Fibroblast of skin of left biceps (primary cell): ENCODE results near the gene IL32.

Source experiments
- DNase-seq, 2 experiments: peaks; one replicate each; pipeline ENCODE4 v3.0.0-alpha.2; 2013; ENCODE audit warnings: low read depth in 2 of 2

Gene IL32

GRCh38 chr16:3027983-3028715 is 37.3 kb upstream of the IL32 start:
- no peak for DNase-seq

DNA sequence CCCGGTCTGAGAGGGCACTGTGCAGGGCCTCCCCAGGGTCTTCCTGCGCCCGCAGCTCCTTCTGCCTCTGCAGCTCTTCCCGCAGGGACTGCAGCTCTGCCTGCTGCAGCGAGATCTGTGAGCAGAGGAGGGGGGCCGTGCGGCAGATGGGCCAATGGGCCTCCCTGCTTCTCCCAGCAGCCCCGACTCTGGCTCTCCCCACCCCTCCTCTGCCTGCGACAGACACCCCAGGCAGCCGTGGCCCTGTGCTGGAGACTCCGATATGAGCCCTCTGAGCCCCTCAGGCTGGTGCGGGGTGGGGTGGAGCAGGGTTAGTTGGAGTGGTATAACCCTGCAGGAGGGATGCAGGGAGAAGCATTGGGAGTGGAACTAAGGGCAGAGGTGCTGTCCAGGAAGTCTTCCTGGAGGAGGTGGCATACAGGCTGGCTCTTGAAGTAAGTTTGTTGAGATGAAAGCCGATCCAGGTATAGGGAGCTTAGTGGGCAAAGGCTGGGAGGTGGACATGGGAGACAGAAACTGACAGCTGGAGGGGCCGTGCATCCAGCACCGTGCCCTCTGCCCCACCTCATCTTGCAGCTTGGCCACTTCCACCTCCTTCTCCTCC is 36.6 kb upstream of the IL32 start:
- DNase-seq, result no peak

GRCh38 chr16:3029491-3030221 is 35.8 kb upstream of the IL32 start:
- DNase-seq, result no peak

GRCh38 chr16:3030222-3031212 is 34.9 kb upstream of the IL32 start:
- no peak for DNase-seq

DNA sequence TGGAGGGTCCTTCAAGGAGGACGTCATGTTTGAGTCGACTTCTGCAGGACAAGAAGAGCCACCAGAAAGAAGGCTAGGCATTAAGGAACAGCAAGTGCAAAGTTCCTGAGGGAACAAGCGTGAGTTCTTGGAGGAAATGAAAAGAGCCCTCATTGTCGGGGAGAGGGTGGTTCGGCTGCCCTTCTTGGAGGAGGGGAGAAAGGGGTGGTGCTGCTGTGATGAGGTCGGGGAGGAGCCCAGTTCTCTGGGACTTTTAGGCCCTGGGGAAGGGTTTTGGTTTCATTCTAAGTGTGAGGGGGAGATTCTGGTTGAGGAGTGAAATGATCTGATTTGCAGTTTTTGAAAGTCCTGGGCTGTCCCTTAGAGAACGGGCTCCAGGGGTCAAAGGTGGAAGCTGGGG is 32.8 kb upstream of the IL32 start:
- DNase-seq, result no peak

DNA sequence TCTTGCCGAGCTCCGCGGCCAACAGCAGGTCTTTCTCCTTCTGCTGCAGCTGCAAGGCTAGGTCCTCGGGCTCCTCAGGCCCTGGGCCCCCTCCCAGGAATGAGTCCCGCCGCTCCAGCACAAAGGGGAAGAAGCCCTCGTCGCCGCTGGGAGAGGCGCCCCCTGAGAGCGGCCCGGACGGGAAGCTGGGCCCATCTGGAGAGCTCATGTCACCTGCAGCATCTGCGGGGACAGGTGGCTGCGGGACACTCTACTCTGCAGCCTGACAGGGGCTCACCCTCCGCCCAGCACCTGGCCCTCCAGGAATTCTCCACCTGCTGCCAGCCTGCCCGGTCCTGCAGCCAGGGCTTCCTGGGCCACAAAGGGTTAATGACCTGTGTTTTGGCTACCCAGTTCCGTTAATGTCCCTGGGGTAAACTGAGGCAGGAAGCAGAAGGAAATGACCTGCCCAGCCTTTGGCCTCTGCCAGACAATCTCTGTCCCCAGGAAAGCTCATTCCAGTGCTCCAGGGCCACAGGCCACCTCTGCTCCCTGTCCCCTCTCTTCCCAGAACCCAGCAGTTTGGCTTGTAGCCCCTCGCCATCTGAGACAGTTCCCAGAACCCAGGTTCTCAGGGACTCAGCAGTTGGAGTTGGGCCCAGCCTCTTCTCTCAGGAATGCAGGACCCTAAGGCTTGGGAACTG is 30.0 kb upstream of the IL32 start:
- no peak for DNase-seq

GRCh38 chr16:3035972-3036725 is 29.3 kb upstream of the IL32 start:
- DNase-seq, result no peak

GRCh38 chr16:3036726-3037315 is 28.6 kb upstream of the IL32 start, which contains the start of gene BICDL2:
Gene BICDL2 (minus strand): TSS chr16:3036944. CDS start chr16:3035496, 1,448 bp downstream.
- no peak for DNase-seq

GRCh38 chr16:3038256-3038655 is 27.2 kb upstream of the IL32 start:
- no peak for DNase-seq

- DNase-seq, result no peak
Observed at GRCh38 chr16:3038896-3039295, 26.5 kb upstream of the IL32 start.

DNA sequence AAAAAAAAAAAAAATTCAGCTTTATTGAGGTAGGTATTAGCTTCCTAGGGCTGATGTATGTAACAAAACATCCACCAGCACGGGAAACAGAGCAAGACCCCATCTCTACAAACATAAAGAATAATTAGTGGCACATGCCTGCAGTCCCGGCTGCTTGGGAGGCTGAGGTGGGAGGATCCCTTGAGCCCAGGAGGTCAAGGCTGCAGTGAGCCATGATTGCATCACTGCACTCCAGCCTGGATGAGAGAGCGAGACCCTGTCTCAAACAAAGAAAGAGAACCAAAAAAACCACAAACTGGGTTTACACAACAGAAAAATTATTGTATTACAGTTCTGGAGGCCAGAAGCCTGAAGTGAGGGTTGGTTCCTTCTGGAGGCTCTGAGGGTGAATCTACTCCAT is 23.1 kb upstream of the IL32 start:
- no peak for DNase-seq

- no peak for DNase-seq
Observed at GRCh38 chr16:3044708-3045107, 20.7 kb upstream of the IL32 start.

- no peak for DNase-seq
Observed at GRCh38 chr16:3045758-3046640, 19.4 kb upstream of the IL32 start, which contains the start of gene MMP25. Gene MMP25 (plus strand): TSS chr16:3046561. CDS start chr16:3046918, 357 bp downstream.

DNA sequence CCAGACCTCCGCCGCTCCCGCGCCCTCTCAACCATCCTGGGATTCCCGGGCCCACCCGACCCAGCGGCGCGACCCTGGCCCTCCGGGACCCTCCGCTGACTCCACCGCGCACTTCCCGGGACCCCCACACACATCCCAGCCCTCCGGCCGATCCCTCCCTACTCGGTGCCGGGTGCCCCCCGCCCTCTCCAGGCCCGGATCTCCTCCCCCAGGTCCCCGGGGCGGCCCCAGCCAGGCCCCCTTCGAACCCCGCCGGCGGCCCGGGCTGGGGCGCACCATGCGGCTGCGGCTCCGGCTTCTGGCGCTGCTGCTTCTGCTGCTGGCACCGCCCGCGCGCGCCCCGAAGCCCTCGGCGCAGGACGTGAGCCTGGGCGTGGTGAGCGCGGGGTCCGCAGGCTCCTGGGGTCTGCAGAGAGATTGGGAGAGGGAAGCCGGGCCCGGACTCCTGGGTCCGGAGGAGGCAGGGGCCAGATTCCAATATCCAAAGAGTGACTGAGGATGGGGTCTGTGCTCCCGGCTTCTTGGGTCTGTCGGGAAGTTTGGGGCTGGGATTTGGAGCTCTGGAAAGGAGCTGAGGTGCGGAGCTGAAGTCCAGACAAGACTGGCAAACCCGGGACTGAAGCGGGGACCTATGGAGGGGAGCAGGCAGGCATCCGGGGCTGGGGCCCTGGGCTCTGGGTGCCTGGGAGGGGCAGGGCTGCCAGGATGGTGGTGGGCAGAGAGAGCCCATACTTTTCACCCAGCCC is 18.6 kb upstream of the IL32 start:
- DNase-seq, result no peak

DNA sequence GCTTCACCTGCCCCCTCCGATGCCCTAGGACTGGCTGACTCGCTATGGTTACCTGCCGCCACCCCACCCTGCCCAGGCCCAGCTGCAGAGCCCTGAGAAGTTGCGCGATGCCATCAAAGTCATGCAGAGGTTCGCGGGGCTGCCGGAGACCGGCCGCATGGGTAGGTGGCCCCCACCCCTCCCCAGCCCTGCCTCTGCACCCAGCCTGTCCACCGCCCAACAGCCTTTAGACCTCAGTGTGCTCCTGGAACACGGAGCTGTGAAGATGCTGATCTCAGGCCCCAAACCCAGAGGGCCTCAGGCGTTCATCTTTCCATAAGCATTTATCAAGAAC is 18.1 kb upstream of the IL32 start:
- DNase-seq, result no peak

DNA sequence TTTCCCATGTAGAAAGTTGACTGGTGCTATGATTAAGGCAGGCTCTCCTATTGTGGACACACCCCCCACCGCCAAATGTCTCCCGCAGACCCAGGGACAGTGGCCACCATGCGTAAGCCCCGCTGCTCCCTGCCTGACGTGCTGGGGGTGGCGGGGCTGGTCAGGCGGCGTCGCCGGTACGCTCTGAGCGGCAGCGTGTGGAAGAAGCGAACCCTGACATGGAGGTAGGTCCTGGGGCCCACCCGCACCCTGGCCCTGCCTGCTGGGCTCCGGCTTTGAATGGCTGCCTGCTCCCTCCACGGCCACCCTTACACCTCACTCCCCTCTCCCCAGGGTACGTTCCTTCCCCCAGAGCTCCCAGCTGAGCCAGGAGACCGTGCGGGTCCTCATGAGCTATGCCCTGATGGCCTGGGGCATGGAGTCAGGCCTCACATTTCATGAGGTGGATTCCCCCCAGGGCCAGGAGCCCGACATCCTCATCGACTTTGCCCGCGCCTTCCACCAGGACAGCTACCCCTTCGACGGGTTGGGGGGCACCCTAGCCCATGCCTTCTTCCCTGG is 15.4 kb upstream of the IL32 start:
- DNase-seq, result no peak

- no peak for DNase-seq
Observed at GRCh38 chr16:3050487-3050886, 15.0 kb upstream of the IL32 start.

DNA sequence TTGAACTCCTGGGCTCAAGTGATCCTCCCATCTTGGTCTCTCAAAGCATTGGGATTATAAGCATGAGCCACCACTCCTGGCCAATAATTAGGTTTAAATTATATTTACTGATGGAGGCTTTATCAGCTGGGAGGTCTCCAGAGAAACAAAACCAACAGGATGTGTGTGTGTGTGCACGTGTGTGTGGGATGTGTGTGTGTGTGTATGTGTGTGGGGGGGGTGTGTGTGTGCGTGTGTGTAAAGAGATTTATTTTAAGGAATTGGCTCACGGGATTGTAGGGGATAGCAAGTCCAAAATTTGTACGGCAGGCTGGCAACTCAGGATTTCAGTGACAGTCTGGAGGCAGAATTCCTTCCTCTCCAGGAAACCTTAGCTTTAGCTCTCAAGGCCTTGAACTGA is 14.4 kb upstream of the IL32 start:
- no peak for DNase-seq
